22Rv1 (cell line): ENCODE results near the gene VPS4A.

ENCODE experiments used
- CTCF ChIP-seq: fragments of 450-650 bp; IDR thresholded peaks from 2 replicates; pipeline ENCODE4 v1.5.1; 2017; ENCODE audit warnings: mild to moderate bottlenecking
- ZFX ChIP-seq: fragments of 450-650 bp; IDR thresholded peaks from 2 replicates; pipeline ENCODE4 v1.6.1; 2017; ENCODE audit warnings: antibody characterized with exemption, borderline replicate concordance

GRCh38 chr16:69363281-69363717 lies 52.1 kb downstream of the VPS4A start:
- TF ChIP-seq CTCF (no peak), ZFX (no peak)
